Pancreas (tissue), 10 donors: Measurements from ENCODE around the gene ASTN2. TPM values are rescaled to one million over a fixed set of nuclear protein-coding genes. Genes with fewer than 3 reads are reported as not detected.

ENCODE experiments used
- ATAC-seq, 4 donors: fragments of 200-7000 bp; cut with Tn5 transposase; one replicate each; pipeline versions ENCODE4 v1.8.0 to v1.9.1; 2020; ENCODE audit warnings: mild to moderate bottlenecking in 4 of 4, moderate library complexity in 4 of 4
- DNase-seq, 6 donors: peaks; one replicate each; pipeline ENCODE4 v3.0.0-alpha.2; 2020
- FAIRE-seq: peaks from 2 replicates; lab custom pipeline; 2012; peaks lifted over from hg19 to GRCh38; lab: Jason Lieb, UNC
- H3K27ac ChIP-seq, 4 donors: fragments of 200-600 bp; sonication (generic); 1 replicate in 3 of 4; 2 replicates in 1 of 4; pipeline versions ENCODE4 v1.5.0 to v1.8.0; 2020
- H3K27me3 ChIP-seq, 4 donors: fragments of 200-600 bp; one replicate each; pipeline ENCODE4 v1.8.0; 2021
- H3K36me3 ChIP-seq, 3 donors: fragments of 200-600 bp; sonication (generic) in 1 of 3; one replicate each; pipeline versions ENCODE4 v1.5.0 to v1.8.0; 2020 to 2021
- H3K4me1 ChIP-seq, 3 donors: fragments of 200-600 bp; one replicate each; pipeline ENCODE4 v1.8.0; 2021
- H3K4me3 ChIP-seq, 4 donors: fragments of 200-600 bp; sonication (generic) in 2 of 4; one replicate each; pipeline versions ENCODE4 v1.5.0 to v1.8.0; 2020 to 2021
- H3K9me3 ChIP-seq, 4 donors: fragments of 200-600 bp; one replicate each; pipeline ENCODE4 v1.8.0; 2021
- CTCF ChIP-seq, 4 donors: fragments of 200-600 bp; sonication (generic) in 3 of 4; IDR thresholded peaks; one replicate each; pipeline versions ENCODE4 v1.5.0 to v1.8.0; 2021; ENCODE audit warnings: antibody characterized with exemption in 4 of 4
- WGBS, 2 donors: extraction: QIAGEN DNeasy Blood & Tissue Kit; methylation state at CpG; one replicate each; pipeline ENCODE4 v1.1.7; 2013; 5-methylcytosine and 5-hydroxymethylcytosine counted together
- intact Hi-C, 3 donors: fragments of 100-400 bp; cut with DNase I; formaldehyde crosslinking; loops; one replicate each; pipeline versions ENCODE4 v1.11.1 to v1.14.2; 2022
- polyA plus RNA-seq, 2 donors: library from polyadenylated mRNA; stranded (reverse); fragments of 200-250 nt; gene quantifications; one replicate each; pipeline ENCODE4 v1.2.3, GENCODE V29; 2013
- total RNA-seq, 6 donors: library from RNA; stranded (reverse); fragmentation: NEBNext Ultra II Directional in 4 of 6; extraction: Animal tissue kit (Norgen Biotek cat#: 25700) in 4 of 6; gene quantifications; one replicate each; pipeline versions ENCODE4 v1.2.1 to v1.2.4, GENCODE V29; 2021 to 2023
- donor health status: healthy with polysubstance abuse.
- donor health status: DM: no; HTN: no; CAD: no; lungs with moderate emphysema.
- donor health status: DM: no; HTN: no; CAD: no.
- donor health status: control.
- donor health status: control.
- donor health status: Bipolar disorder and iron deficiency.
- donor health status: DM: yes; HTN: yes; CAD: no.
- donor health status: DM: no; HTN: no; CAD: no.
- donor health status: DM: no; HTN: no; CAD: no.
- donor health status: DM: yes; HTN: yes; CAD: no.

ASTN2 gene
- total and polyA plus RNA-seq, 8 donors = 1.3 to 11.9 (median 6.7) TPM

GRCh38 chr9:116564266-116564793 lies 850.5 kb downstream of the ASTN2 start:
- ATAC-seq (no peak), FAIRE-seq (no peak), DNase-seq (no peak)
- Histone ChIP-seq H3K4me3 (no peak overlapping the region), H3K27ac (no peak overlapping the region), H3K36me3 (no peaks in the 10 kb centered on the region), H3K9me3 (no peaks in the 10 kb centered on the region), H3K27me3 (no peaks in the 10 kb centered on the region), H3K4me1 (peaks cover 10 to 28% (median 16%) of the 10 kb centered on the region in 3 donors)
- intact Hi-C loops = no loop called here
- WGBS, 2 donors = 63 to 68% methylated on average over 3 of the region's 3 CpGs
- no peak for TF ChIP-seq CTCF (IDR thresholded peaks at IDR 0.05)

GRCh38 chr9:116558818-116559540 lies 855.9 kb downstream of the ASTN2 start:
- H3K27me3 ChIP-seq = no peaks in the 10 kb centered on the region
- no peaks in the 10 kb centered on the region for H3K4me1 ChIP-seq
- no peaks in the 10 kb centered on the region for H3K36me3 ChIP-seq
- intact Hi-C loops = no loop called here
- no peaks in the 10 kb centered on the region for H3K9me3 ChIP-seq
- WGBS, 2 donors = 81 to 90% methylated on average over 5 of the region's 5 CpGs
- ATAC-seq = no peak
- FAIRE-seq = no peak
- no peak for DNase-seq
- no peak for TF ChIP-seq CTCF (IDR thresholded peaks at IDR 0.05)
- H3K27ac ChIP-seq = no peak overlapping the region
- H3K4me3 ChIP-seq = no peak overlapping the region

- FAIRE-seq = no peak
- Histone ChIP-seq H3K27me3 (no peaks in the 10 kb centered on the region), H3K36me3 (no peaks in the 10 kb centered on the region), H3K9me3 (no peaks in the 10 kb centered on the region), H3K27ac (no peak overlapping the region), H3K4me1 (no peaks in the 10 kb centered on the region), H3K4me3 (no peak overlapping the region)
- DNase-seq = no peak
- ATAC-seq = no peak
- no peak for TF ChIP-seq CTCF (IDR thresholded peaks at IDR 0.05)
- intact Hi-C loops = no loop called here
Measured at GRCh38 chr9:116558035-116558434, 856.8 kb downstream of the ASTN2 start.

GRCh38 chr9:116555556-116556155 lies 859.2 kb downstream of the ASTN2 start:
- no peaks in the 10 kb centered on the region for H3K36me3 ChIP-seq
- no peaks in the 10 kb centered on the region for H3K27me3 ChIP-seq
- DNase-seq (no peak), FAIRE-seq (no peak), ATAC-seq (no peak)
- H3K9me3 ChIP-seq = no peaks in the 10 kb centered on the region
- intact Hi-C loops = no loop called here
- H3K27ac ChIP-seq = no peak overlapping the region
- 86 to 93% methylated on average over 3 of the region's 3 CpGs for WGBS, 2 donors
- H3K4me3 ChIP-seq = no peak overlapping the region
- H3K4me1 ChIP-seq = no peaks in the 10 kb centered on the region
- no peak for TF ChIP-seq CTCF (IDR thresholded peaks at IDR 0.05)

GRCh38 chr9:116555119-116555518 lies 859.7 kb downstream of the ASTN2 start:
- Histone ChIP-seq H3K27ac (no peak overlapping the region), H3K27me3 (no peaks in the 10 kb centered on the region), H3K4me3 (no peak overlapping the region), H3K9me3 (no peaks in the 10 kb centered on the region), H3K36me3 (no peaks in the 10 kb centered on the region), H3K4me1 (no peaks in the 10 kb centered on the region)
- FAIRE-seq (no peak), DNase-seq (no peak), ATAC-seq (peak in 2 of 4 donors; percentile 22 to 30)
- TF ChIP-seq CTCF (IDR thresholded peaks at IDR 0.05) = no peak
- WGBS, 2 donors = 71 to 83% methylated on average over 7 of the region's 7 CpGs
- intact Hi-C loops = no loop called here
